A673 (cell line): Measurements from ENCODE around the gene KMT5C. TPM values are rescaled to one million over a fixed set of nuclear protein-coding genes. Genes with fewer than 3 reads are reported as not detected.

Source experiments
- BruUV-seq: library from RNA; stranded (reverse); fragments of 400-500 nt; replicated peaks from 2 replicates; lab custom pipeline; 2021; lab: Mats Ljungman, UMichigan
- CTCF ChIA-PET: fragments of 300-600 bp; sonication (Branson Sonifier 250); formaldehyde crosslinking; loops from one replicate; lab custom pipeline; 2022; ENCODE audit warnings: antibody characterized with exemption; lab: Charles Lee
- POLR2A ChIA-PET: fragments of 300-600 bp; sonication (Branson Sonifier 250); formaldehyde crosslinking; loops from one replicate; lab custom pipeline; 2022; ENCODE audit warnings: antibody characterized with exemption; ENCODE audit not compliant: low non-redundant PET; lab: Charles Lee
- DNase-seq: peaks from one replicate; pipeline ENCODE4 v3.0.0-alpha.2; 2015; ENCODE audit warnings: low spot score
- H3K27ac ChIP-seq: fragments of 200-600 bp; sonication (generic); 2 replicates; pipeline ENCODE4 v1.5.1; 2016; ENCODE audit warnings: mixed run types, low read depth, mild to moderate bottlenecking, mixed read lengths, antibody characterized with exemption, low read length; ENCODE audit not compliant: poor library complexity, severe bottlenecking
- H3K27me3 ChIP-seq: fragments of 200-600 bp; sonication (generic); replicated peaks from 2 replicates; pipeline ENCODE4 v1.6.1; 2017; ENCODE audit warnings: mixed run types, low read depth, mild to moderate bottlenecking, mixed read lengths, antibody characterized with exemption, low read length; ENCODE audit not compliant: insufficient read depth, poor library complexity
- H3K36me3 ChIP-seq: fragments of 200-600 bp; sonication (generic); 2 replicates; pipeline ENCODE4 v1.6.1; 2016; ENCODE audit warnings: mixed run types, mild to moderate bottlenecking, mixed read lengths, antibody characterized with exemption, low read length; ENCODE audit not compliant: insufficient read depth, poor library complexity, severe bottlenecking
- H3K4me1 ChIP-seq: fragments of 200-600 bp; sonication (generic); 2 replicates; pipeline ENCODE4 v1.6.1; 2017; ENCODE audit warnings: mixed run types, mild to moderate bottlenecking, mixed read lengths, antibody characterized with exemption, low read length; ENCODE audit not compliant: insufficient read depth, poor library complexity, severe bottlenecking
- H3K4me3 ChIP-seq: fragments of 200-600 bp; sonication (generic); 2 replicates; pipeline ENCODE4 v1.5.1; 2016; ENCODE audit warnings: low read depth, mixed run types, mild to moderate bottlenecking, mixed read lengths, low read length; ENCODE audit not compliant: poor library complexity, severe bottlenecking
- H3K9me3 ChIP-seq: fragments of 200-600 bp; sonication (generic); 2 replicates; pipeline ENCODE4 v1.6.1; 2016; ENCODE audit warnings: mixed run types, low read depth, mild to moderate bottlenecking, mixed read lengths, antibody characterized with exemption, low read length; ENCODE audit not compliant: poor library complexity, severe bottlenecking
- CTCF ChIP-seq: fragments of 300-800, 200-600 bp; sonication (generic); conservative IDR thresholded peaks from 2 replicates; pipeline ENCODE4 v1.5.1; 2017; ENCODE audit warnings: low read depth, mild to moderate bottlenecking, antibody characterized with exemption, low read length, moderate library complexity, mixed read lengths
- EZH2 ChIP-seq: fragments of 200-600 bp; sonication (generic); IDR thresholded peaks from 2 replicates; pipeline ENCODE4 v1.6.1; 2017; ENCODE audit warnings: borderline replicate concordance, low read depth, mild to moderate bottlenecking, mixed read lengths, antibody characterized with exemption, low read length; ENCODE audit not compliant: poor library complexity, severe bottlenecking
- intact Hi-C: fragments of 100-400 bp; cut with micrococcal nuclease; formaldehyde crosslinking; loops from one replicate; pipeline ENCODE4 v1.10.0; 2022; ENCODE audit not compliant: unreplicated experiment
- total RNA-seq: library from RNA; stranded (reverse); gene quantifications from 2 replicates; pipeline ENCODE4 v1.2.3, GENCODE V29; 2021

Gene KMT5C
- total RNA-seq, 1 experiment from 2014 or later: 19.7 TPM

- ChIA-PET CTCF (no interaction called here), POLR2A (interaction anchor here (0.7 kb wide), 1 partner anchor 326 kb away, joined by 8 read pairs; no protein-coding TSS in a partner anchor)
- Histone ChIP-seq H3K36me3 (peaks cover 20% of the 10 kb centered on the region), H3K27ac (no peak overlapping the region), H3K27me3 (no peaks in the 10 kb centered on the region), H3K4me1 (peaks cover 13% of the 10 kb centered on the region), H3K9me3 (no peaks in the 10 kb centered on the region), H3K4me3 (no peak overlapping the region)
- DNase-seq: no peak
- intact Hi-C loops: no loop called here
- BruUV-seq: no TSS peak
- TF ChIP-seq EZH2 (no peak), CTCF (no peak)
Measured at GRCh38 chr19:55392820-55393761, 53.4 kb downstream of the KMT5C start.

Other genes starting within 250 kb of the KMT5C start
- gene PPP1R12C, start 222.2 kb upstream of the KMT5C start, total RNA-seq: 85.7 and 94.6 TPM in 2 replicates
- 37.6 and 54.3 TPM in 2 replicates for gene TNNT1, start 190.7 kb upstream of the KMT5C start, total RNA-seq
- gene TNNI3, start 182.1 kb upstream of the KMT5C start, total RNA-seq: 12.8 and 16.5 TPM in 2 replicates
- 4.2 and 9.1 TPM in 2 replicates for gene DNAAF3, start 173.3 kb upstream of the KMT5C start, total RNA-seq
- gene SYT5, start 159.6 kb upstream of the KMT5C start, total RNA-seq: 0.28 TPM in 1 of 2 replicates, not detected in the other
- 0.17 and 0.55 TPM in 2 replicates for gene PTPRH, start 130.4 kb upstream of the KMT5C start, total RNA-seq
- 4.8 and 6.1 TPM in 2 replicates for gene TMEM86B, start 111.1 kb upstream of the KMT5C start, total RNA-seq
- gene PPP6R1, start 80.9 kb upstream of the KMT5C start, total RNA-seq: 103 and 108 TPM in 2 replicates
- gene HSPBP1, start 59.8 kb upstream of the KMT5C start, total RNA-seq: 80.3 and 83.4 TPM in 2 replicates
- gene BRSK1, start 55.9 kb upstream of the KMT5C start, total RNA-seq: 30.5 and 36.8 TPM in 2 replicates
- gene TMEM150B, start 14.5 kb upstream of the KMT5C start, total RNA-seq: not detected in 2 replicates
- gene COX6B2, start 14.8 kb downstream of the KMT5C start, total RNA-seq: 0.48 TPM in 1 of 2 replicates, not detected in the other
- not detected in 2 replicates for gene GARIN5B, start 23.4 kb downstream of the KMT5C start, total RNA-seq
- gene IL11, start 30.6 kb downstream of the KMT5C start, total RNA-seq: 0.42 and 0.47 TPM in 2 replicates
- gene TMEM190, start 37.0 kb downstream of the KMT5C start, total RNA-seq: not detected in 2 replicates
- 0.42 and 0.69 TPM in 2 replicates for gene TMEM238, start 44.4 kb downstream of the KMT5C start, total RNA-seq
- 1,355 and 1,380 TPM in 2 replicates for gene RPL28, start 46.1 kb downstream of the KMT5C start, total RNA-seq
- 509 and 587 TPM in 2 replicates for gene UBE2S, start 67.9 kb downstream of the KMT5C start, total RNA-seq
- 0.21 and 0.26 TPM in 2 replicates for gene SHISA7, start 103.4 kb downstream of the KMT5C start, total RNA-seq
- gene ISOC2, start 121.8 kb downstream of the KMT5C start, total RNA-seq: 33.2 and 40.6 TPM in 2 replicates
- gene C19orf85, start 124.9 kb downstream of the KMT5C start, total RNA-seq: not detected in 2 replicates
- gene ZNF628, start 136.7 kb downstream of the KMT5C start, total RNA-seq: 11.9 and 16.7 TPM in 2 replicates
- 55.1 and 66.0 TPM in 2 replicates for gene NAT14, start 145.3 kb downstream of the KMT5C start, total RNA-seq
- gene SSC5D, start 148.6 kb downstream of the KMT5C start, total RNA-seq: 1.4 and 2.2 TPM in 2 replicates
- not detected in 2 replicates for gene SBK2, start 197.3 kb downstream of the KMT5C start, total RNA-seq
- gene SBK3, start 205.7 kb downstream of the KMT5C start, total RNA-seq: not detected in 2 replicates
- 27.4 and 27.5 TPM in 2 replicates for gene ZNF579, start 241.0 kb downstream of the KMT5C start, total RNA-seq